Urinary bladder (tissue), 4 donors: ENCODE data around the gene PLIN1. TPM values are rescaled to one million over a fixed set of nuclear protein-coding genes. Genes with fewer than 3 reads are reported as not detected.

Source experiments
- DNase-seq: peaks from one replicate; pipeline ENCODE4 v3.0.0-alpha.2; 2015; ENCODE audit errors: extremely low spot score
- H3K27ac ChIP-seq: one replicate; pipeline ENCODE4 v1.5.1; 2013; ENCODE audit warnings: low read depth, mild to moderate bottlenecking, moderate library complexity
- H3K36me3 ChIP-seq: one replicate; pipeline ENCODE4 v1.6.1; 2013; ENCODE audit warnings: mild to moderate bottlenecking, moderate library complexity; ENCODE audit not compliant: insufficient read depth
- H3K4me1 ChIP-seq: one replicate; pipeline ENCODE4 v1.6.1; 2013; ENCODE audit warnings: mild to moderate bottlenecking, moderate library complexity; ENCODE audit not compliant: insufficient read depth
- H3K4me3 ChIP-seq: one replicate; pipeline ENCODE4 v1.5.1; 2013; ENCODE audit warnings: low read depth, low read length
- WGBS: extraction: QIAGEN DNeasy Blood & Tissue Kit; methylation state at CpG from one replicate; pipeline ENCODE4 v1.1.7; 2013; 5-methylcytosine and 5-hydroxymethylcytosine counted together
- polyA plus RNA-seq: library from polyadenylated mRNA; stranded (reverse); fragments of 200-250 nt; gene quantifications from one replicate; pipeline ENCODE4 v1.2.3, GENCODE V29; 2013
- small RNA-seq: library from RNA; depleted of rRNA; stranded (forward); fragments of <200 nt; gene quantifications from one replicate; pipeline ENCODE3, GENCODE V24; 2014
- total RNA-seq: library from RNA; depleted of rRNA; stranded (reverse); fragments of >200 nt; gene quantifications from one replicate; pipeline ENCODE4 v1.2.3, GENCODE V29; 2014
- donor health status: healthy with polysubstance abuse.
- donor health status: healthy.

PLIN1 gene
- total and polyA plus RNA-seq, 2 donors = 3.6 to 24.4 TPM

DNA sequence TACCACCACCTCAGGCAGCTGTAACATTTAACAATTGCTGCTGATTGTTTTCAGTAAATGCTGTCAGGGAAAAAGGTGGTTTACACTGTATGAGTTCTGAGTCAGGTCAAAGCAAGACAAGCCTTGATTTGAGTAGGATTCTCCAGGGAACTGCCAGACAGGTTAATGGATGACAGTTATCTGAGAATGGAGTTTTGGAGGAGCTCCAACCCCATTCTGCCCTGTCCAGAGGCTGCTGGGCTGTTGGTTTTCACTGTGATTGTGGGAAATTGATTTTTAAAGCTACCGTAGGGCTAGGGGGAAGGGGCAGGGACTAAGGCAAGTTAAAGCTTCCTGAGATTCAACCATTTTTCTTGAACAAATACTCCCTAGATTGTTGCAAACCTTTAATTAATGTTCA is 64.0 kb downstream of the PLIN1 start:
- WGBS = 91% methylated on average over 1 of the region's 1 CpG
- Histone ChIP-seq H3K4me1 (no peaks in the 10 kb centered on the region), H3K27ac (no peak overlapping the region), H3K36me3 (peaks cover 2% of the 10 kb centered on the region), H3K4me3 (no peak overlapping the region)
- no peak for DNase-seq

Small RNA genes within 50 kb of the gene (small RNA-seq; reads per million reads assigned to genes)
- not detected for gene RNU6-132P

Other genes starting within 250 kb of the PLIN1 start
- gene RHCG, start 182.8 kb downstream of the PLIN1 start, total RNA-seq = 0.16 TPM
- gene RHCG, start 182.8 kb downstream of the PLIN1 start, polyA plus RNA-seq = 0.13 TPM
- gene TICRR, start 103.9 kb downstream of the PLIN1 start, total RNA-seq = 2.9 TPM
- 0.13 TPM for gene TICRR, start 103.9 kb downstream of the PLIN1 start, polyA plus RNA-seq
- 9.4 TPM for gene KIF7, start 23.9 kb downstream of the PLIN1 start, total RNA-seq
- gene KIF7, start 23.9 kb downstream of the PLIN1 start, polyA plus RNA-seq = 9.9 TPM
- gene PEX11A, start 11.4 kb upstream of the PLIN1 start, total RNA-seq = 17.1 TPM
- 10.6 TPM for gene PEX11A, start 11.4 kb upstream of the PLIN1 start, polyA plus RNA-seq
- gene WDR93, start 11.4 kb upstream of the PLIN1 start, total RNA-seq = not detected
- 0.16 TPM for gene WDR93, start 11.4 kb upstream of the PLIN1 start, polyA plus RNA-seq
- not detected for gene MESP1, start 71.9 kb upstream of the PLIN1 start, total RNA-seq
- gene MESP1, start 71.9 kb upstream of the PLIN1 start, polyA plus RNA-seq = 0.91 TPM
- gene MESP2, start 97.0 kb upstream of the PLIN1 start, total RNA-seq = not detected
- 0.10 TPM for gene MESP2, start 97.0 kb upstream of the PLIN1 start, polyA plus RNA-seq
- gene ANPEP, start 135.5 kb upstream of the PLIN1 start, total RNA-seq = 14.6 TPM
- gene ANPEP, start 135.5 kb upstream of the PLIN1 start, polyA plus RNA-seq = 26.8 TPM
- gene AP3S2, start 214.6 kb upstream of the PLIN1 start, total RNA-seq = 60.9 TPM
- 22.5 TPM for gene AP3S2, start 214.6 kb upstream of the PLIN1 start, polyA plus RNA-seq
- gene ARPIN, start 233.6 kb upstream of the PLIN1 start, total RNA-seq = 18.9 TPM
- 17.5 TPM for gene ARPIN, start 233.6 kb upstream of the PLIN1 start, polyA plus RNA-seq